A549 (cell line): Measurements from ENCODE around the gene CRISPLD2.

Experiments
- BHLHE40 ChIP-seq: IDR thresholded peaks from 2 replicates; pipeline ENCODE4 v1.6.1; 2012; ENCODE audit warnings: low read depth, low read length, inconsistent platforms
- CTCF ChIP-seq: fragments of >200 bp; sonication (Bioruptor Twin); formaldehyde crosslinking; IDR thresholded peaks from 3 replicates; pipeline ENCODE4 v1.5.1; 2016
- EHMT2 ChIP-seq: fragments of 200-600 bp; sonication (generic); IDR thresholded peaks from 2 replicates; pipeline ENCODE4 v1.6.1; 2016; ENCODE audit warnings: antibody characterized with exemption, low read depth, mild to moderate bottlenecking, moderate library complexity
- JUNB ChIP-seq: fragments of >200 bp; sonication (Bioruptor Twin); formaldehyde crosslinking; IDR thresholded peaks from 2 replicates; pipeline ENCODE4 v1.6.1; 2016
- MYC ChIP-seq: IDR thresholded peaks from 2 replicates; pipeline ENCODE4 v1.6.1; 2012; ENCODE audit warnings: mild to moderate bottlenecking, inconsistent platforms, low read length, improper control_type of control experiment, borderline replicate concordance
- USF2 ChIP-seq: fragments of 450-650 bp; IDR thresholded peaks from 2 replicates; pipeline ENCODE4 v1.6.1; 2014; ENCODE audit warnings: antibody characterized with exemption

GRCh38 chr16:84874983-84875382 is 55.2 kb downstream of the CRISPLD2 start:
- no peak for TF ChIP-seq CTCF
- no peak for TF ChIP-seq USF2
- no peak for TF ChIP-seq BHLHE40
- TF ChIP-seq EHMT2: no peak
- TF ChIP-seq JUNB: no peak
- no peak for TF ChIP-seq MYC
